ENCODE data around the gene IL15RA.

DNA sequence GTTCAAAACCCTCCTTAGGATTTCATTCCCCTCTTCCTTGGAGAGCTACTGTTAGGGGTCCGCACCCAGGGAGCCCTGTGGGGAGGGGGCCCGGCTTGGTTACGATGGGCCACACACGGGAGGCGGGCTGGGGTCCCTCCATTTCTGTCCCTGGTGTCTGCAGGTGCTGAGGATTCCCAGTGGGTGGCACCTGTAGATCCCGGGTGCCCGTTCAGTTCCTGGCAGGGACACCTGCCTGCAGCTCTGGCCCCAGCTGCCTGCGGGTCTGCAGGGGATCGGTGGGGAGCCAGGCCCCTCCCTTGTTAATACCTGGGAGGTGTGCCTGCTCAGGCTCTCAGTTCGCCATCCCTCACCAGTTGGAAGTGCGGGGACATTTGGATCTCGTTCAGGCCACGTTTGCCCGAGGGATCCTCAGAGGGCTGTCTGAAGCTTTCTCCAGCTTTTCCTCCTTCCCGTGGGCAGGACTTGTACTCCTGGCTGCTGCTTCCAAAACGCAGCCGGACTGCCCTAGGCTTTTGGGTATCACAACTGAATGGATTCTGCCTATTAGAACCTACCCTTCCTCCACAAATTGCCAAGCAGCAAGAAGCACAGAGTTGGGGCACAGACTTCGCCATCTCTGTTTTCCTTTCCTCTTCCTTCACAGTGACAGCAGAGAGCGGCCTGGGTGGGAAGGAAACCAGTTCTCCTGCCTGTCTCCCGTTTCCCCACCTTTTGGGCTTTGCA lies 22.3 kb upstream of the IL15RA start:
- TF ChIP-seq CTCF (IDR thresholded peaks at IDR 0.05; ENCODE audit: low read depth, low read length, missing input control) (no peak), GABPA (IDR thresholded peaks at IDR 0.05 in 1 of 2, conservative IDR thresholded peaks at IDR 0.05 in 1 of 2) (no peak), EGR1 (IDR thresholded peaks at IDR 0.05; ENCODE audit: low read depth in 2 of 2) (no peak), JUND (IDR thresholded peaks at IDR 0.05) (no peak)
- TF ChIP-seq, protein P1, sequence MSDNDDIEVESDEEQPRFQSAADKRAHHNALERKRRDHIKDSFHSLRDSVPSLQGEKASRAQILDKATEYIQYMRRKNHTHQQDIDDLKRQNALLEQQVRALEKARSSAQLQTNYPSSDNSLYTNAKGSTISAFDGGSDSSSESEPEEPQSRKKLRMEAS (IDR thresholded peaks at IDR 0.05), result no peak
